Measurements from ENCODE around the gene SMARCA5. TPM values are rescaled to one million over a fixed set of nuclear protein-coding genes. Genes with fewer than 3 reads are reported as not detected.

Gene SMARCA5, protein sequence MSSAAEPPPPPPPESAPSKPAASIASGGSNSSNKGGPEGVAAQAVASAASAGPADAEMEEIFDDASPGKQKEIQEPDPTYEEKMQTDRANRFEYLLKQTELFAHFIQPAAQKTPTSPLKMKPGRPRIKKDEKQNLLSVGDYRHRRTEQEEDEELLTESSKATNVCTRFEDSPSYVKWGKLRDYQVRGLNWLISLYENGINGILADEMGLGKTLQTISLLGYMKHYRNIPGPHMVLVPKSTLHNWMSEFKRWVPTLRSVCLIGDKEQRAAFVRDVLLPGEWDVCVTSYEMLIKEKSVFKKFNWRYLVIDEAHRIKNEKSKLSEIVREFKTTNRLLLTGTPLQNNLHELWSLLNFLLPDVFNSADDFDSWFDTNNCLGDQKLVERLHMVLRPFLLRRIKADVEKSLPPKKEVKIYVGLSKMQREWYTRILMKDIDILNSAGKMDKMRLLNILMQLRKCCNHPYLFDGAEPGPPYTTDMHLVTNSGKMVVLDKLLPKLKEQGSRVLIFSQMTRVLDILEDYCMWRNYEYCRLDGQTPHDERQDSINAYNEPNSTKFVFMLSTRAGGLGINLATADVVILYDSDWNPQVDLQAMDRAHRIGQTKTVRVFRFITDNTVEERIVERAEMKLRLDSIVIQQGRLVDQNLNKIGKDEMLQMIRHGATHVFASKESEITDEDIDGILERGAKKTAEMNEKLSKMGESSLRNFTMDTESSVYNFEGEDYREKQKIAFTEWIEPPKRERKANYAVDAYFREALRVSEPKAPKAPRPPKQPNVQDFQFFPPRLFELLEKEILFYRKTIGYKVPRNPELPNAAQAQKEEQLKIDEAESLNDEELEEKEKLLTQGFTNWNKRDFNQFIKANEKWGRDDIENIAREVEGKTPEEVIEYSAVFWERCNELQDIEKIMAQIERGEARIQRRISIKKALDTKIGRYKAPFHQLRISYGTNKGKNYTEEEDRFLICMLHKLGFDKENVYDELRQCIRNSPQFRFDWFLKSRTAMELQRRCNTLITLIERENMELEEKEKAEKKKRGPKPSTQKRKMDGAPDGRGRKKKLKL
- total RNA-seq (48.7 and 53.1 TPM in 2 replicates), polyA plus RNA-seq (6.7 and 19.7 TPM in 2 replicates), polyA minus RNA-seq (22.9 and 42.9 TPM in 2 replicates)
- total RNA-seq (2013): 65.9 TPM

DNA sequence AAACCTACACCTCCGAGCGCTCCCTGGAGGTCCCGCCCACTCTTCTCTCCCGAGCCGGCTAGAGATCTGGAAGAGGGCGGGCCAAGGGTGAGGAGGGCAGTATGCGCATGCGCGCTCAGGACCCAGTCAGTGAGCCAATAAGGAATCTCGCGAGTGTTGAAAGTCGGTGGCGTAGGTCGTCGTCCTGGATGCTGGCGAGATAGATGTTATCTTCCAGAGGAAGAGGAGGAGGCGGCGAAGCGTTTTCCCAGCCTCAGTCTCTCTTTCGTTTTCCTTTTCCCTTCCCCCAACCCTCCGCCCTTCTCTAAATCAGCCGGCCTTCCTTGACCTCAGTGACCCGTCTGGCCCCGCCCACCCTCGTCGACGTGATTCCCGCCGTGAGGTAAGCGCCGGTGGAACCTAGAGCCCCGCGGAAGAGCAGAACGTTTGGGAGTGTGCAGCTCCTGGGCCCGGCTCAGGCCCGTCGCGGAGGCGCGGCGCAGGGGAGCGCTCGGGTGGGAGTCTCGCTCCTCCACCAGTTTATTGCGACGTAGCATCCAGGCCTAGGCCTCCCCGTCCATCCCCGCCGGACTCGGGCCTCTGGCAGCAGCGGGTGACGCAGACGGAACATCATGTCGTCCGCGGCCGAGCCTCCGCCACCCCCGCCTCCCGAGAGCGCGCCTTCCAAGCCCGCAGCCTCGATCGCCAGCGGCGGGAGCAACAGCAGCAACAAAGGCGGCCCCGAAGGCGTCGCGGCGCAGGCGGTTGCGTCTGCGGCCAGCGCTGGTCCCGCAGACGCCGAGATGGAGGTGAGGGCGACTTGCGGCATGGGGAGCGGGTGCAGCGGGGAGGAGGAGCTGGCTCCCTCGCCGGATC lies at the start of gene SMARCA5:
Gene SMARCA5 (plus strand): TSS at position 389 of the 855 bp plus-strand sequence. CDS start 223 bp downstream, at position 612.
- Histone ChIP-seq H3K27me3 (replicated peaks in 1 of 4; ENCODE audit: control extremely low read depth in 1 of 4, control insufficient read depth in 3 of 4, insufficient read depth in 4 of 4, low read length in 3 of 4) (no peaks in the 10 kb centered on the region), H3K27ac (ENCODE audit: low read length in 2 of 2) (peak within 1 kb of the TSS; percentile 94 to 99), H3K9me3 (ENCODE audit: control extremely low read depth in 1 of 3, control insufficient read depth in 2 of 3, insufficient read depth in 1 of 3, low read length in 2 of 3) (no peaks in the 10 kb centered on the region), H4K20me1 (ENCODE audit: control insufficient read depth, insufficient read depth, low read length, poor library complexity, severe bottlenecking) (peaks cover 36% of the 10 kb centered on the region), H3K4me1 (ENCODE audit: control insufficient read depth in 2 of 2, insufficient read depth in 2 of 2, low read length in 2 of 2) (peaks cover 28 to 29% of the 10 kb centered on the region in 2 donors), H3K9ac (ENCODE audit: low read length) (peak within 1 kb of the TSS; percentile 81), H2AFZ (ENCODE audit: insufficient read depth, low read depth, low read length, poor library complexity, severe bottlenecking) (peak within 1 kb of the TSS; percentile 79), H3K79me2 (ENCODE audit: control insufficient read depth, insufficient read depth, low read length) (peaks cover 49% of the 10 kb centered on the region), H3K4me2 (replicated peaks; ENCODE audit: low read depth, low read length, poor library complexity, severe bottlenecking) (peak within 1 kb of the TSS; percentile 76), H3K36me3 (replicated peaks in 1 of 2; ENCODE audit: control extremely low read depth in 1 of 2, control insufficient read depth in 1 of 2, extremely low read depth in 1 of 2, insufficient read depth in 2 of 2, low read length in 1 of 2) (peaks cover 3 to 13% of the 10 kb centered on the region in 2 experiments), H3K4me3 (ENCODE audit: control extremely low read depth in 1 of 5, extremely low read depth in 1 of 5, insufficient read depth in 1 of 5, low read depth in 2 of 5, low read length in 4 of 5) (peak within 1 kb of the TSS; percentile 81 to 97 (median 93))
- CTCF ChIA-PET: interaction anchor here (1.0 to 2.6 kb wide), 2 partner anchors 38 to 45 kb away, joined by 3 to 10 read pairs; no protein-coding TSS in a partner anchor
- POLR2A ChIA-PET: interaction anchor here (1.0 to 1.3 kb wide), 3 partner anchors 45 to 328 kb away, joined by 3 to 5 read pairs (median 3); partner anchors contain the start of gene USP38
- H3K9me3 Mint-ChIP-seq (ENCODE audit: insufficient read depth): no peaks in the 10 kb centered on the region
- peaks cover 8% of the 10 kb centered on the region for H3K27me3 Mint-ChIP-seq
- peak; percentile 99 for DNase-seq
- intact Hi-C loops (cut with micrococcal nuclease): loop anchor here (1.0 to 5.0 kb wide), 4 partner anchors 46 to 1584 kb away; partner anchors contain the start of genes ABCE1, ANAPC10, GAB1 and USP38
- H3K4me3 Mint-ChIP-seq: peak within 1 kb of the TSS; percentile 100
- H3K27ac Mint-ChIP-seq: peak within 1 kb of the TSS; percentile 100
- peaks cover 39% of the 10 kb centered on the region for H3K4me1 Mint-ChIP-seq
- WGBS (ENCODE audit: insufficient coverage): under 1% methylated on average over 80 of the region's 86 CpGs
- no peak for TF ChIP-seq EZH2 (IDR thresholded peaks at IDR 0.05; ENCODE audit: borderline replicate concordance, insufficient read depth, low read depth, low read length, poor library complexity, severe bottlenecking)
- TF ChIP-seq, protein P1, sequence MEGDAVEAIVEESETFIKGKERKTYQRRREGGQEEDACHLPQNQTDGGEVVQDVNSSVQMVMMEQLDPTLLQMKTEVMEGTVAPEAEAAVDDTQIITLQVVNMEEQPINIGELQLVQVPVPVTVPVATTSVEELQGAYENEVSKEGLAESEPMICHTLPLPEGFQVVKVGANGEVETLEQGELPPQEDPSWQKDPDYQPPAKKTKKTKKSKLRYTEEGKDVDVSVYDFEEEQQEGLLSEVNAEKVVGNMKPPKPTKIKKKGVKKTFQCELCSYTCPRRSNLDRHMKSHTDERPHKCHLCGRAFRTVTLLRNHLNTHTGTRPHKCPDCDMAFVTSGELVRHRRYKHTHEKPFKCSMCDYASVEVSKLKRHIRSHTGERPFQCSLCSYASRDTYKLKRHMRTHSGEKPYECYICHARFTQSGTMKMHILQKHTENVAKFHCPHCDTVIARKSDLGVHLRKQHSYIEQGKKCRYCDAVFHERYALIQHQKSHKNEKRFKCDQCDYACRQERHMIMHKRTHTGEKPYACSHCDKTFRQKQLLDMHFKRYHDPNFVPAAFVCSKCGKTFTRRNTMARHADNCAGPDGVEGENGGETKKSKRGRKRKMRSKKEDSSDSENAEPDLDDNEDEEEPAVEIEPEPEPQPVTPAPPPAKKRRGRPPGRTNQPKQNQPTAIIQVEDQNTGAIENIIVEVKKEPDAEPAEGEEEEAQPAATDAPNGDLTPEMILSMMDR (IDR thresholded peaks at IDR 0.05): no peak
- ATAC-seq (ENCODE audit: low read depth): peak; percentile 88
